Measurements from ENCODE around the gene MYOM1.

MYOM1 gene

DNA sequence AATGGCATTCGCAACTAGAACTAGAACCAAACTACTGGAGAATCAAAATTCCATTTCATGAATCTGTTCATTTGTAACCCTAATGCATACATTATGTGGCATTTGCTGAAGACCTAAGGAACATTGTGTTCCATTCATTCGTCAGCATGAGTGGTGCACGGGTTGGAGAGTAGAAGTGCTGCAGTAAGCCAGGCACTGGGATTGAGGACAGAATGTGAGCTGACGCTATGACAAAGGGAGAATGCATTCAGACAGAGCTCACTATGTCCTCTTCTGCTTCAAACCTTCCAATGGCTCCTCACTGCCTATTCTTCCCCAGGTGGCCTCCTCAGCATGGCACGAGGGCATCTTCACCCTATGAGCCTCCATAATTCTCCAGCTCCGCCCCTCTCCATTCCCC lies 6.3 kb upstream of the MYOM1 start:
- Histone ChIP-seq H4K20me1 (ENCODE audit: control insufficient read depth, insufficient read depth, low read depth, low read length) (no peaks in the 10 kb centered on the region), H3K27ac (ENCODE audit: low read depth, low read length) (no peak overlapping the region), H3K79me2 (ENCODE audit: control insufficient read depth, low read length) (no peaks in the 10 kb centered on the region), H3K4me1 (ENCODE audit: control insufficient read depth, low read length) (no peaks in the 10 kb centered on the region), H3F3A (ENCODE audit: control insufficient read depth, insufficient read depth) (no peaks in the 10 kb centered on the region), H3K9me3 (ENCODE audit: control insufficient read depth, insufficient read depth, low read length) (no peaks in the 10 kb centered on the region), H3K4me2 (ENCODE audit: low read length) (no peak overlapping the region), H3K4me3 (ENCODE audit: low read length) (no peak overlapping the region), H3K27me3 (ENCODE audit: control insufficient read depth, low read length) (no peaks in the 10 kb centered on the region), H3K9me2 (replicated peaks; ENCODE audit: control insufficient read depth, low read length) (no peaks in the 10 kb centered on the region), H3K36me3 (ENCODE audit: control insufficient read depth, low read length) (no peaks in the 10 kb centered on the region)
- TF ChIP-seq EZH2phosphoT487 (IDR thresholded peaks at IDR 0.05; ENCODE audit: borderline replicate concordance, low read length), result no peak
- TF ChIP-seq, protein P1, sequence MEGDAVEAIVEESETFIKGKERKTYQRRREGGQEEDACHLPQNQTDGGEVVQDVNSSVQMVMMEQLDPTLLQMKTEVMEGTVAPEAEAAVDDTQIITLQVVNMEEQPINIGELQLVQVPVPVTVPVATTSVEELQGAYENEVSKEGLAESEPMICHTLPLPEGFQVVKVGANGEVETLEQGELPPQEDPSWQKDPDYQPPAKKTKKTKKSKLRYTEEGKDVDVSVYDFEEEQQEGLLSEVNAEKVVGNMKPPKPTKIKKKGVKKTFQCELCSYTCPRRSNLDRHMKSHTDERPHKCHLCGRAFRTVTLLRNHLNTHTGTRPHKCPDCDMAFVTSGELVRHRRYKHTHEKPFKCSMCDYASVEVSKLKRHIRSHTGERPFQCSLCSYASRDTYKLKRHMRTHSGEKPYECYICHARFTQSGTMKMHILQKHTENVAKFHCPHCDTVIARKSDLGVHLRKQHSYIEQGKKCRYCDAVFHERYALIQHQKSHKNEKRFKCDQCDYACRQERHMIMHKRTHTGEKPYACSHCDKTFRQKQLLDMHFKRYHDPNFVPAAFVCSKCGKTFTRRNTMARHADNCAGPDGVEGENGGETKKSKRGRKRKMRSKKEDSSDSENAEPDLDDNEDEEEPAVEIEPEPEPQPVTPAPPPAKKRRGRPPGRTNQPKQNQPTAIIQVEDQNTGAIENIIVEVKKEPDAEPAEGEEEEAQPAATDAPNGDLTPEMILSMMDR (IDR thresholded peaks at IDR 0.05; ENCODE audit: low read depth, low read length, poor library complexity, severe bottlenecking), result no peak

DNA sequence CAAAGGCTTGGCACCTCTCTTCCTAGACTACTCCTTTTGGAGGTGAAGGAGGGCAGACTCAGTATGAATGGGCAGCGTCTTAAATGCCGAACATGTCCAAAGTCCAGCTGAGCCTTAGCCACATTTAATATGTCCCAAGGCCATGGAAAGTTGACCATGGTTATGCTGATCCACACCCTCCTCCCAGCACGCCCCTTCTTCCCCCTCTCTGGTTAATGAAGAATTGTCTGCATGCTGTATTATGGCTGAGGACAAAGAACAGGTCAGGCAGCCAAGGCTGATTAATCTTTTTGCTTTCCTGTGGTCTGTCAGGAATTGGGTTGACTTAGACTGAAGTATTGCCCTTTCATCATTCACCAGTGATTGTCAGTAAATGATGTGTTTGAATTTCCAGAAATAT lies 5.8 kb upstream of the MYOM1 start:
- Histone ChIP-seq H3K79me2 (ENCODE audit: control insufficient read depth, low read length) (no peaks in the 10 kb centered on the region), H3K4me3 (ENCODE audit: low read length) (no peak overlapping the region), H3K27me3 (ENCODE audit: control insufficient read depth, low read length) (no peaks in the 10 kb centered on the region), H3K4me1 (ENCODE audit: control insufficient read depth, low read length) (no peaks in the 10 kb centered on the region), H3K9me3 (ENCODE audit: control insufficient read depth, insufficient read depth, low read length) (no peaks in the 10 kb centered on the region), H3K36me3 (ENCODE audit: control insufficient read depth, low read length) (no peaks in the 10 kb centered on the region), H3K27ac (ENCODE audit: low read depth, low read length) (no peak overlapping the region), H4K20me1 (ENCODE audit: control insufficient read depth, insufficient read depth, low read depth, low read length) (no peaks in the 10 kb centered on the region), H3K4me2 (ENCODE audit: low read length) (no peak overlapping the region), H3F3A (ENCODE audit: control insufficient read depth, insufficient read depth) (no peaks in the 10 kb centered on the region), H3K9me2 (replicated peaks; ENCODE audit: control insufficient read depth, low read length) (no peaks in the 10 kb centered on the region)
- TF ChIP-seq EZH2phosphoT487 (IDR thresholded peaks at IDR 0.05; ENCODE audit: borderline replicate concordance, low read length), result no peak
- TF ChIP-seq, protein P1 (IDR thresholded peaks at IDR 0.05; ENCODE audit: low read depth, low read length, poor library complexity, severe bottlenecking), result no peak

DNA sequence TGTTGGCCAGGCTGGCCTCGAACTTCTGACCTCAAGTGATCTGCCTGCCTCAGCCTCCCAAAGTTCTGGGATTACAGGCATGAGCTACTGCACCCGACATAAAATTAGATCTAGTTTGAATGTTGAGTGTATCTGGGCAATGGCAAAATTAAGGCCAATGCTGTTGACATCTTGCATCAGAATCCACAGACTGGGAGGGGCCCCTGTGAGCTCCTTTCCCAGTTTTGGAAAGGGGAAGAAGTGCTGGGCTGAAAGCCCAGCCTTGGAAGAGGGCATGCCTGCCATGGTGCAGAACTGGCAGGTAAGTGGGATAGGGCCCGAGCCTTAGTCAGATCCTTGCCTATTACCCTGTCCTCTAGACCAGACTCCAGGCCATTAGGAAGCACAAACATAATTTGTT lies 4.5 kb upstream of the MYOM1 start:
- no peaks in the 10 kb centered on the region for H3K79me2 ChIP-seq (ENCODE audit: control insufficient read depth, low read length)
- H3K4me1 ChIP-seq (ENCODE audit: control insufficient read depth, low read length), result no peaks in the 10 kb centered on the region
- no peak overlapping the region for H3K4me2 ChIP-seq (ENCODE audit: low read length)
- no peaks in the 10 kb centered on the region for H3K9me3 ChIP-seq (ENCODE audit: control insufficient read depth, insufficient read depth, low read length)
- H3K27me3 ChIP-seq (ENCODE audit: control insufficient read depth, low read length), result no peaks in the 10 kb centered on the region
- no peaks in the 10 kb centered on the region for H3K9me2 ChIP-seq (replicated peaks; ENCODE audit: control insufficient read depth, low read length)
- no peak for TF ChIP-seq EZH2phosphoT487 (IDR thresholded peaks at IDR 0.05; ENCODE audit: borderline replicate concordance, low read length)
- TF ChIP-seq, protein P1 (IDR thresholded peaks at IDR 0.05; ENCODE audit: low read depth, low read length, poor library complexity, severe bottlenecking), result no peak
- H4K20me1 ChIP-seq (ENCODE audit: control insufficient read depth, insufficient read depth, low read depth, low read length), result no peaks in the 10 kb centered on the region
- no peak overlapping the region for H3K27ac ChIP-seq (ENCODE audit: low read depth, low read length)
- no peaks in the 10 kb centered on the region for H3K36me3 ChIP-seq (ENCODE audit: control insufficient read depth, low read length)
- H3F3A ChIP-seq (ENCODE audit: control insufficient read depth, insufficient read depth), result no peaks in the 10 kb centered on the region
- no peak overlapping the region for H3K4me3 ChIP-seq (ENCODE audit: low read length)

DNA sequence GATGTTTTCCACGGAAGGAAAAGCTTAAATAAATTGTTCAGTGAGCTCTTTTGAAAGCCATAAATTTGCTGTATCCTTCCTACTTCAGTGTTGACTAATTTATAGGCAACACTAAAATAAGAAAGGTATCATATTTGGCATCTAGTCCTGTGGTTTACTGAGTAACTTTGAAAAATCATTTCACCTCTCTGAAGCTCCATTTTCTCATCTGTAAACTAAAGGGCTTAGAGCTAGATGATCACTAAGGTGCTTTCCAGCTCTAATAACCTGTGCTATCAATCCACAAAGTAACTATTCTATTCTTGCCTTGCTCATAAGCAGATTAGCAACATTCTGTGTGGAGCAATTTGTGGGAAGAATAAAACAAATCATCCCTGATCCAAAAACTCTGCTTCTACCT lies 3.6 kb upstream of the MYOM1 start:
- no peaks in the 10 kb centered on the region for H3K9me3 ChIP-seq (ENCODE audit: control insufficient read depth, insufficient read depth, low read length)
- H3K27me3 ChIP-seq (ENCODE audit: control insufficient read depth, low read length), result no peaks in the 10 kb centered on the region
- no peaks in the 10 kb centered on the region for H3K36me3 ChIP-seq (ENCODE audit: control insufficient read depth, low read length)
- H3K4me2 ChIP-seq (ENCODE audit: low read length), result no peak overlapping the region
- no peaks in the 10 kb centered on the region for H3F3A ChIP-seq (ENCODE audit: control insufficient read depth, insufficient read depth)
- TF ChIP-seq, protein P1 (IDR thresholded peaks at IDR 0.05; ENCODE audit: low read depth, low read length, poor library complexity, severe bottlenecking), result no peak
- no peak for TF ChIP-seq EZH2phosphoT487 (IDR thresholded peaks at IDR 0.05; ENCODE audit: borderline replicate concordance, low read length)
- no peaks in the 10 kb centered on the region for H3K79me2 ChIP-seq (ENCODE audit: control insufficient read depth, low read length)
- H3K4me3 ChIP-seq (ENCODE audit: low read length), result no peak overlapping the region
- H3K4me1 ChIP-seq (ENCODE audit: control insufficient read depth, low read length), result no peaks in the 10 kb centered on the region
- no peaks in the 10 kb centered on the region for H4K20me1 ChIP-seq (ENCODE audit: control insufficient read depth, insufficient read depth, low read depth, low read length)
- no peaks in the 10 kb centered on the region for H3K9me2 ChIP-seq (replicated peaks; ENCODE audit: control insufficient read depth, low read length)
- H3K27ac ChIP-seq (ENCODE audit: low read depth, low read length), result no peak overlapping the region

All from DOHH2 (cell line).